ENCODE data around the gene SPATA7.

SPATA7 gene

GRCh38 chr14:88470542-88471440, 85.3 kb downstream of the SPATA7 start:
- Histone ChIP-seq H3K9me3 (ENCODE audit: control extremely low read depth in 1 of 5, control insufficient read depth in 4 of 5, insufficient read depth in 2 of 5, low read depth in 1 of 5, low read length in 4 of 5) (no peaks in the 10 kb centered on the region), H3K4me3 (ENCODE audit: control insufficient read depth in 1 of 7, extremely low read depth in 1 of 7, insufficient read depth in 4 of 7, low read depth in 2 of 7, low read length in 6 of 7) (no peak overlapping the region), H3K4me1 (ENCODE audit: control extremely low read depth in 1 of 4, control insufficient read depth in 4 of 4, insufficient read depth in 4 of 4, low read length in 3 of 4) (no peaks in the 10 kb centered on the region), H3K27ac (ENCODE audit: insufficient read depth in 1 of 2, low read depth in 1 of 2, low read length in 2 of 2, poor library complexity in 1 of 2, severe bottlenecking in 2 of 2) (no peak overlapping the region), H3K27me3 (replicated peaks in 2 of 5; ENCODE audit: control insufficient read depth in 4 of 5, insufficient read depth in 5 of 5, low read length in 4 of 5) (no peaks in the 10 kb centered on the region), H3K36me3 (ENCODE audit: control insufficient read depth in 4 of 4, insufficient read depth in 4 of 4, low read length in 3 of 4) (peaks cover 0 to 2% (median 0%) of the 10 kb centered on the region in 4 experiments)
- ChIA-PET POLR2A (no interaction called here), CTCF (no interaction called here)
- WGBS (ENCODE audit: insufficient coverage): 100% methylated on average over 3 of the region's 7 CpGs
- no peak for DNase-seq

- Histone ChIP-seq H3K27ac (ENCODE audit: insufficient read depth in 1 of 2, low read depth in 1 of 2, low read length in 2 of 2, poor library complexity in 1 of 2, severe bottlenecking in 2 of 2) (no peak overlapping the region), H3K4me3 (ENCODE audit: control insufficient read depth in 1 of 7, extremely low read depth in 1 of 7, insufficient read depth in 4 of 7, low read depth in 2 of 7, low read length in 6 of 7) (no peak overlapping the region), H3K4me1 (ENCODE audit: control extremely low read depth in 1 of 4, control insufficient read depth in 4 of 4, insufficient read depth in 4 of 4, low read length in 3 of 4) (no peaks in the 10 kb centered on the region), H3K27me3 (replicated peaks in 2 of 5; ENCODE audit: control insufficient read depth in 4 of 5, insufficient read depth in 5 of 5, low read length in 4 of 5) (no peaks in the 10 kb centered on the region), H3K9me3 (ENCODE audit: control extremely low read depth in 1 of 5, control insufficient read depth in 4 of 5, insufficient read depth in 2 of 5, low read depth in 1 of 5, low read length in 4 of 5) (peaks cover 0 to 2% (median 0%) of the 10 kb centered on the region in 5 experiments), H3K36me3 (ENCODE audit: control insufficient read depth in 4 of 4, insufficient read depth in 4 of 4, low read length in 3 of 4) (peaks cover 0 to under 1% (median 0%) of the 10 kb centered on the region in 4 experiments)
- ChIA-PET CTCF (no interaction called here), POLR2A (no interaction called here)
- DNase-seq: no peak
- no CpG with 5 or more reads among the region's 1 CpG for WGBS (ENCODE audit: insufficient coverage)
Measured at GRCh38 chr14:88473791-88474190, 88.3 kb downstream of the SPATA7 start.

- H3K36me3 ChIP-seq (ENCODE audit: control insufficient read depth in 4 of 4, insufficient read depth in 4 of 4, low read length in 3 of 4): no peaks in the 10 kb centered on the region
- H3K9me3 ChIP-seq (ENCODE audit: control extremely low read depth in 1 of 5, control insufficient read depth in 4 of 5, insufficient read depth in 2 of 5, low read depth in 1 of 5, low read length in 4 of 5): peaks cover 0 to 13% (median 0%) of the 10 kb centered on the region in 5 experiments
- peaks cover 0 to 2% (median 0%) of the 10 kb centered on the region in 5 experiments for H3K27me3 ChIP-seq (replicated peaks in 2 of 5; ENCODE audit: control insufficient read depth in 4 of 5, insufficient read depth in 5 of 5, low read length in 4 of 5)
- DNase-seq: no peak
- no peak overlapping the region for H3K4me3 ChIP-seq (ENCODE audit: control insufficient read depth in 1 of 7, extremely low read depth in 1 of 7, insufficient read depth in 4 of 7, low read depth in 2 of 7, low read length in 6 of 7)
- H3K4me1 ChIP-seq (ENCODE audit: control extremely low read depth in 1 of 4, control insufficient read depth in 4 of 4, insufficient read depth in 4 of 4, low read length in 3 of 4): no peaks in the 10 kb centered on the region
- POLR2A ChIA-PET: no interaction called here
- CTCF ChIA-PET: no interaction called here
- no peak overlapping the region for H3K27ac ChIP-seq (ENCODE audit: insufficient read depth in 1 of 2, low read depth in 1 of 2, low read length in 2 of 2, poor library complexity in 1 of 2, severe bottlenecking in 2 of 2)
- WGBS (ENCODE audit: insufficient coverage): 97% methylated on average over 6 of the region's 7 CpGs
Measured at GRCh38 chr14:88476214-88476774, 90.8 kb downstream of the SPATA7 start.

- no peak for DNase-seq
- peaks cover 0 to 4% (median 0%) of the 10 kb centered on the region in 5 experiments for H3K27me3 ChIP-seq (replicated peaks in 2 of 5; ENCODE audit: control insufficient read depth in 4 of 5, insufficient read depth in 5 of 5, low read length in 4 of 5)
- no peak overlapping the region for H3K4me3 ChIP-seq (ENCODE audit: control insufficient read depth in 1 of 7, extremely low read depth in 1 of 7, insufficient read depth in 4 of 7, low read depth in 2 of 7, low read length in 6 of 7)
- POLR2A ChIA-PET: no interaction called here
- no peaks in the 10 kb centered on the region for H3K4me1 ChIP-seq (ENCODE audit: control extremely low read depth in 1 of 4, control insufficient read depth in 4 of 4, insufficient read depth in 4 of 4, low read length in 3 of 4)
- peaks cover 0 to 13% (median 0%) of the 10 kb centered on the region in 5 experiments for H3K9me3 ChIP-seq (ENCODE audit: control extremely low read depth in 1 of 5, control insufficient read depth in 4 of 5, insufficient read depth in 2 of 5, low read depth in 1 of 5, low read length in 4 of 5)
- no peak overlapping the region for H3K27ac ChIP-seq (ENCODE audit: insufficient read depth in 1 of 2, low read depth in 1 of 2, low read length in 2 of 2, poor library complexity in 1 of 2, severe bottlenecking in 2 of 2)
- CTCF ChIA-PET: no interaction called here
- H3K36me3 ChIP-seq (ENCODE audit: control insufficient read depth in 4 of 4, insufficient read depth in 4 of 4, low read length in 3 of 4): no peaks in the 10 kb centered on the region
- WGBS (ENCODE audit: insufficient coverage): no CpG with 5 or more reads among the region's 2 CpGs
Measured at GRCh38 chr14:88476825-88477224, 91.4 kb downstream of the SPATA7 start.

- CTCF ChIA-PET: interaction anchor here (1.3 kb wide), 1 partner anchor 15 kb away, joined by 5 read pairs; no protein-coding TSS in a partner anchor
- peaks cover 0 to 4% (median 0%) of the 10 kb centered on the region in 5 experiments for H3K27me3 ChIP-seq (replicated peaks in 2 of 5; ENCODE audit: control insufficient read depth in 4 of 5, insufficient read depth in 5 of 5, low read length in 4 of 5)
- H3K4me3 ChIP-seq (ENCODE audit: control insufficient read depth in 1 of 7, extremely low read depth in 1 of 7, insufficient read depth in 4 of 7, low read depth in 2 of 7, low read length in 6 of 7): no peak overlapping the region
- POLR2A ChIA-PET: no interaction called here
- peaks cover 0 to 13% (median 0%) of the 10 kb centered on the region in 5 experiments for H3K9me3 ChIP-seq (ENCODE audit: control extremely low read depth in 1 of 5, control insufficient read depth in 4 of 5, insufficient read depth in 2 of 5, low read depth in 1 of 5, low read length in 4 of 5)
- DNase-seq: no peak
- no peaks in the 10 kb centered on the region for H3K4me1 ChIP-seq (ENCODE audit: control extremely low read depth in 1 of 4, control insufficient read depth in 4 of 4, insufficient read depth in 4 of 4, low read length in 3 of 4)
- no peaks in the 10 kb centered on the region for H3K36me3 ChIP-seq (ENCODE audit: control insufficient read depth in 4 of 4, insufficient read depth in 4 of 4, low read length in 3 of 4)
- H3K27ac ChIP-seq (ENCODE audit: insufficient read depth in 1 of 2, low read depth in 1 of 2, low read length in 2 of 2, poor library complexity in 1 of 2, severe bottlenecking in 2 of 2): no peak overlapping the region
- WGBS (ENCODE audit: insufficient coverage): 96% methylated on average over 3 of the region's 6 CpGs
Measured at GRCh38 chr14:88477513-88478250, 92.2 kb downstream of the SPATA7 start.

GRCh38 chr14:88478931-88479330, 93.5 kb downstream of the SPATA7 start:
- CTCF ChIA-PET: interaction anchor here (1.3 kb wide), 1 partner anchor 14 kb away, joined by 5 read pairs; no protein-coding TSS in a partner anchor
- no peak overlapping the region for H3K27ac ChIP-seq (ENCODE audit: insufficient read depth in 1 of 2, low read depth in 1 of 2, low read length in 2 of 2, poor library complexity in 1 of 2, severe bottlenecking in 2 of 2)
- no peak overlapping the region for H3K4me3 ChIP-seq (ENCODE audit: control insufficient read depth in 1 of 7, extremely low read depth in 1 of 7, insufficient read depth in 4 of 7, low read depth in 2 of 7, low read length in 6 of 7)
- POLR2A ChIA-PET: no interaction called here
- H3K36me3 ChIP-seq (ENCODE audit: control insufficient read depth in 4 of 4, insufficient read depth in 4 of 4, low read length in 3 of 4): no peaks in the 10 kb centered on the region
- no peak for DNase-seq
- WGBS (ENCODE audit: insufficient coverage): 99% methylated on average over 36 of the region's 36 CpGs
- peaks cover 0 to 4% (median 0%) of the 10 kb centered on the region in 5 experiments for H3K27me3 ChIP-seq (replicated peaks in 2 of 5; ENCODE audit: control insufficient read depth in 4 of 5, insufficient read depth in 5 of 5, low read length in 4 of 5)
- no peaks in the 10 kb centered on the region for H3K4me1 ChIP-seq (ENCODE audit: control extremely low read depth in 1 of 4, control insufficient read depth in 4 of 4, insufficient read depth in 4 of 4, low read length in 3 of 4)
- H3K9me3 ChIP-seq (ENCODE audit: control extremely low read depth in 1 of 5, control insufficient read depth in 4 of 5, insufficient read depth in 2 of 5, low read depth in 1 of 5, low read length in 4 of 5): peaks cover 0 to 13% (median 0%) of the 10 kb centered on the region in 5 experiments

Data from common myeloid progenitor, CD34-positive (primary cell).